GM18507 (cell line): ENCODE results near the gene CCER1.
A peak's percentile ranks its signal among the peaks of the same experiment; 100 is the strongest.
"Not testable (repeated sequence)": the region's sequence is repeated elsewhere in the genome, so short reads cannot be mapped to it uniquely, and the experiment has no call there.

Experiments used
- DNase-seq: peaks from one replicate; pipeline ENCODE4 v3.0.0; 2011; ENCODE audit warnings: low read depth; ENCODE audit not compliant: insufficient read length; ENCODE audit errors: extremely low spot score
- FAIRE-seq: peaks from 2 replicates; lab custom pipeline; 2011; peaks lifted over from hg19 to GRCh38; lab: Jason Lieb, UNC

Gene CCER1, protein sequence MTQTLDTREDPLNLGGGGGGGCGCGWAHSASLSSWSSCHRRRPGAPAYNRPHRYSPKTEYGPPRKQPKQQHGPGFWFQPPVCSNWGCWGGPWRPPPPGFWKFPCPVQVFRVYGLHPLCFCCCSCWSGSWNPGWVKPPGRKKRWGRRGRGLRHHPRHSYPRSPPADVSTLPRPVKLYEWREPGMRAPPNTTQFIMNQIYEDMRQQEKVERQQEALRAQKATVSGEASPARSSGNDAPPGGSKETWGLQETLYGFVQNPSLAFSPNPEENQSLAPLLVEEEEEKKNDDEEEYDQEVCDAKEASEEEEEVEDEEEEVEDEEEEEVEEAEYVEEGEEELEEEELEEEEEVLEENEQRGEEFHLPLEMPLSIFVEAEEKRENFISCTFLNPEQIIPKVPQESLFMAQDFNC

DNA sequence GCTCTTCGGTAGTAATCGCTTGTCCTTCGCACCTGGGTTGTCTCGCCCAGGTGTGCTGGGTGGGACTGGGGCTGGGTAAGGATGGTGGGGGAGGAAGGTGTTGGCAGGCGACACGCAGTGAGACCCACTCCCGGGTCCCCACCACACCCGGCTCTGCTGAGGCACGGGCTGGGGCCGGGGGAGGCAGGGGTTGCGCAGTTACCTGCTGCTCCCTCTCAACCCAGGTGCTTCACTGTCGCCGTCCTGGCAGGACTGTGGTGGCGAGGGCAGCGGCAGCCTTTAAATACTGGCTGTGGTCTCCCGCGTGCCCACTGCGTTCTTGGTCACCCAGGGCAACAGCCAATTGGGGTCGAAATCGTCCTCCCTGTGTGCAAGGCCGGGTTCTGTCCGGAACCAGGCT lies at the start of gene CCER1:
TSS of gene CCER1 (minus strand) at position 256 of the 400 bp plus-strand sequence. CDS start 434 bp downstream, outside the sequence.
- DNase-seq (no peak), FAIRE-seq (no peak)

DNA sequence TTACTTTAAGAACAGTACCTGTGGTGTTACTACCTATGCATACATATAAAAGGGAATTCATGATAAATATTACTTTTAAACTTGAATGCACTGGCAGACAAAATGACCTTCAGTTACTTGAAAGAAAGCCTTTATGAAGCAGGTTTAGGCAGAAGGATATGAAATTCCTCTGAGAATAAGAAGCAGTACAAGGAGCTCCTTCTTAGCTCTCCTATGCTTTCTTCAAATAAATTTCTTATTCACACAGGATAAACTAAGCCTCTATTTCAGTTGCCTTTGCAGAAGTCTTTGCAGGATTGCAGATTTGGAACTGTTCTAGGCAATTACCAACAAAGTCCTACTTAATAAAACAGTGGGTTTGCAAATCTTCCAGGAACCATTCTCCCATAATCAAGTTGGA lies 48.8 kb upstream of the CCER1 start:
- DNase-seq (no peak), FAIRE-seq (no peak)

DNA sequence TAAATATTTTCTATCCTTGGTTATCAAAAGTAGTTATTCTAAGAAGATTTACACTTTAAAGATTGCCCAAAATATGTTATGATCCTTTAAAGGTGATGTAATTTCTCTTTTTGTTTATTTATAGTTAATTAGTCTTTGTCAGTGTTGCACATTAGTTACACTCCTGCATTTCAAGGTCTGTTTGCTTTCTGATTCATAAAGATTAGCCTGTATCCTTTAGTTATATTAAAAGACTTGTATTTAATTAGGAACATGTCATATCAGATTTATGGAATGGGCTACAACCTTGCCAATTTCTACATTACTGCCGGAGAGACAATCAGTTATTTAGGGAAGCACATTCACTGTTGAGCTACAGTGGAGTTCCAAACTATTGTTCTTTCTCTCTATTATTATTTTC lies 46.3 kb upstream of the CCER1 start:
- DNase-seq (no peak), FAIRE-seq (no peak)

DNA sequence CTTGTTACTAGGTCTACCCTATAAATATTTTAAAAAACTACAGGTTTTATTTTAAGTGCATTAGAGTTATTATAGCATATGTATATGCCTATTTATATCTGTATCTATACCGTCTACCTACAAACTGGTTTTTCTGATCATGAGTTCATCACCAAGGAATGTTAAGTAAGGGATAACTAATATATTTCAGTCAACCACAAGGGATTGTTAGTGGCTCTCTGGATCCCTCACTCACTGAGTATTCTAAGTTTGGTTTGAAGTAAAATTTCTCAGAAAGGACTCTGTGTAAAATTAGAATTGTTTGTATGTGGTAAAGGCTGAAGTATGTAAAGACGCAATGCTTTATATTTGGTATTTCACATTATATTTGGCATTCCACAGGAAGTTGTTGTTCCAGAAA lies 45.0 kb upstream of the CCER1 start:
- FAIRE-seq = no peak
- DNase-seq = no peak

DNA sequence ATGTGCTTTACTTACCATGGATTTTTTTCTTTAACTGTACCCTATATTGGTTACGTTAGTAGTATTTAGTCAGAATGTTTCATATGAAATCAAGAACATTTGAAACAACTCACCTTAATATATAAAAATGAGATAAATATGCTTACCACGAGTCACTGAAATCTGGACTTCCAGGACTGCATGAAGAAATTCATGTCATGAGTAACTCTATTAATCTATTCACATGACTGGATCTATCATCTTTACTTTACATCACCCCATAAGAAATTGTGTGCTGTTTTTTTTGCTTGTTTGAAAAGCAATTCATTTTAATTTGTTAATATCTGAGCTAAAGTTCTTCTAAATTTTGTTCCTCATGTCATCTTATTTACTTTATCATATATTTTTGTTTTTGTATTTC lies 44.6 kb upstream of the CCER1 start:
- FAIRE-seq (no peak), DNase-seq (no peak)

DNA sequence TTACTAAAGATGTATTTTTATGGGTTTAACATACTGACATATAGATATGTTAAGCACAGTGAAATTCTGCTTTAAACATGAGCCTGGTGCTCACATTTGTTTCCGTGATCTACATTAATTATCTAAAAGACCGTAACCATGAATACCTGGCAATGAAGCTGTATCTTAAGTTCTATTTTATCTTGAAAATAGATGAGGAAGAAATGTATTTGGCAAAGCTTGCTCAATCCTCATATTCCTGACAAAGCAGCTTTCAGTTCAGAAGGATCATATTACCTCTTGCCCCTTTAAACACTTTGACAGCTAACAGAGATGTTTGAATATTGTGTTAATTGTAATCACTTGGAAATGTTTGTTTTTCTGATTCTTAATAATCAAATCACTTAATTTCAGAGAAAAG lies 40.0 kb upstream of the CCER1 start:
- no peak for DNase-seq
- FAIRE-seq = no peak

DNA sequence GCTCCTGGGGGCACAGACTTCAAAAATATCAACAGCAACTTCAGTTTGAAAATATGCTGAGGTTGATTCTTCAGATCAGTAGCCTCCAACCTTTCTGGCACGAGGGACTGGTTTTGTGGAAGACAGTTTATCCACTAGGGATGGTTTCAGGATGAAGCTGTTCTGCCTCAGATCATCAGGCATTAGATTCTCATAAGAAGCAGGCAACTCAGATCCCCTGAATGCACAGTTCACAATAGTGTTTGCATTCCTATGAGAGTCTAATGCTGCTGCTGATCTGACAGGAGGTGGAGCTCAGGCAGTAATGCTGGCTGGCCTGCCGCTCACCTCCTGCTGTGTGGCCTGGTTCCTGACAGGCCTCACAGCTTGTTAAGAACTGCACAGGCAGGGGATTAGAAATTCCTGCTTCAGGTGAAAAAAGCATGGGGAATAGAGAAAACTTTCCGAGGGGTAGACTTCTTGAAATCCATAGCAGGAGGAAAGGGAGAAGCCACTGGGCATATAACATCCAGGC lies 37.0 kb upstream of the CCER1 start:
- DNase-seq (no peak), FAIRE-seq (no peak)

DNA sequence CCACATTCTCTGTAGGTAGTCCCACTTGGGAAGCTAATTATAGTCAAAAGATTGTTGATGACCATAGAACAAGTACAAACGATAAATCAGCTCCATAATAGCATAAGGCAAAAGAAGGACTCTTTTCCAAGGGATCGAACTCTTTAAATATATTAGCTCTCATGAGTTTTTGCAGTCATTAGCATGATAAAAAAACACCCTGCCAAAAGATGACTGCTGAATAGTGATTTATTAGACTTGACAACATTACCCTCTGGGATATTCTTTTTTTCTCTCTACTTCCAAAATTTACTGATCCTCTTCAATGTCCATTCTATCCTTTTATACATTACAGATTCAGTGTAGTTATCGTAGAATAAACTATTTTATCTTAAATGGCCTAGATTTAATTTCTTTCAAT lies 35.6 kb upstream of the CCER1 start:
- DNase-seq (no peak), FAIRE-seq (no peak)

DNA sequence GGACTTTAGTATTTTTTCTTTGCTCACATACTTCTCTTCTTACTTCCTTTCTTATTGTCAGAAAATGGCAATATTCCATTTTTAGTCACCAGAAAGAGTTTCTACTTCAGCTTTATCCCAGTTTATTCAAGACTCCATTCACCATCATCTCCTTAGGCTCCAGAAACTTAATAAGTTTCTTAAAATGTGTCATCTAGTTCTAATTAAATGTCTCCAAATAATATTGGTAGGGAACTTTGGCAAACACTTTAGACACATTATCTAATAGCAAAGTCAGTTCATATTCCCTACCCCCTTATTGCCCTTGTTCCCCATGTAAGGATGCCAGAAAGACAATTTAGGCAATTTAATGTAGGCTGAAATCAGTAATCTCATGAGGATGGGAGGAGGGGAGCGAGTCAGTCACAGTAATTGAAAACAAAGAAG lies 34.7 kb upstream of the CCER1 start:
- no peak for FAIRE-seq
- DNase-seq = no peak

DNA sequence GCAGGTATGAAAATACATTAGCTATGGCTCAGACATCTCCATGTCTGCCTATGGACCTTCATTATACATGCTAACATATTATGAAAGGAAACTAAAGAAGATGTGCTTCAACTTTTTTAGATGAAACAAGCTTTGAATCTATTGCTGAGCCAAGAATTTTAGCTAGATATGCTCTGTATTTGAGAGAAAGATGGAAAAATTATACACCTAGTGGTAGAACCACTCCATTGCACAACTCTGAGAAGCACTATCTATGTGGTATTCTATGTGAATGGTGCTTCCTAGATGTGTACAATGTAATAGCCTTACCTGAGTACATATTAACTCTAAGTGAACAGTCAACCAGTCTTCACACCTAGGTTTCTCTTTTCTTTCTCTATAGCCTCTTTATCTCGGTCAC lies 32.5 kb upstream of the CCER1 start:
- no peak for DNase-seq
- FAIRE-seq = no peak

DNA sequence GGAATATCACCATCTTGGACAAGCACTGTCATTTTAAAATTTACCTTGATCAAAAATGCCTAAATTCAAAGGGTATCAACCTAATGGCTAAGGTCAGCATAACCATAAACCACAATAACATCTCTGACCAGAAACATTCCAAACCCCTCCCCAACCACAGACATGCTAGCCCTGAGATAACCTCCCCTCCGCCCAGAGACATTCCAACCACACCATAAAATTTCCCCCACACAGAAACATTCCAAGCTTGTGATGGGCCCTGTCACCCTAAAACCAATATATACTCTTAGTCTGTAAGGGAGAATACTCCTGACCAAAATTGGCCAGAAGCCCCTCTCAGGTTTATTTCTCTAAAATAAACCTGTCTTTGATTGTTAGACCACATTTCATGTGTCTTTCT lies 32.1 kb upstream of the CCER1 start:
- FAIRE-seq (no peak), DNase-seq (no peak)

DNA sequence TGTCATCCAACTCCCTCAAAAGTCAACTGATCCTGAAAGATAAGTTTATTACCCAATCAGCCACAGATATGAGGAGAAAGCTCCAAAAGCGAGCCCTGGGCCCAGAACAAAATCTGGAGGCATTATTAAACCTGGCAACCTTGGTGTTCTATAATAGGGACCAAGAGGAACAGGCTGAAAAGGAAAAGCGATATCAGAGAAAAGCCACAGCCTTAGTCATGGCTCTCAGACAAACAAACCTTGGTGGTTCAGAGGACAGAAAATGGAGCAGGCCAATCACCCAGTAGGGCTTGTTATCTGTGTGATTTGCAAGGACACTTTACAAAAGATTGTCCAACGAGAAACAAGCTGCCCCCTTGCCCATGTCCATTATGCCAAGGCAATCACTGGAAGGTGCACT lies 30.4 kb upstream of the CCER1 start:
- not testable (repeated sequence) for DNase-seq, FAIRE-seq

DNA sequence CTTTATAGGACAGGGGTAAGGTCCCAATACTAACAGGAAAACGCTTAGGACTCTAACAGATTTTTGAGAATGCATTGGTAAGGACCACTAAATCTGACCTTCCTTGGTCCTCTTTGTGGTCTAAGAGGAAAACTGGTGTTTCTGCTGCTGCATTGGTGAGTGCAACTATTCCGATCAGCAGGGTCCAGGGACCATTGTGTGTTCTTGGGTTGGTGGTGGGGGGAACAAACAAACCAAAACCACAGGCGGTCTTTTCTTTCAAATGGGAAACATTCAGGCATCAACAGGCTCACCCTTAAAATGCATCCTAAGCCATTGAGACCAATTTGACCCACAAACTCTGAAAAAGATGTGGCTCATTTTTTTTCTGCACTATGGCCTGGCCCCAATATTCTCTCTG lies 29.1 kb upstream of the CCER1 start:
- no peak for FAIRE-seq
- no peak for DNase-seq

DNA sequence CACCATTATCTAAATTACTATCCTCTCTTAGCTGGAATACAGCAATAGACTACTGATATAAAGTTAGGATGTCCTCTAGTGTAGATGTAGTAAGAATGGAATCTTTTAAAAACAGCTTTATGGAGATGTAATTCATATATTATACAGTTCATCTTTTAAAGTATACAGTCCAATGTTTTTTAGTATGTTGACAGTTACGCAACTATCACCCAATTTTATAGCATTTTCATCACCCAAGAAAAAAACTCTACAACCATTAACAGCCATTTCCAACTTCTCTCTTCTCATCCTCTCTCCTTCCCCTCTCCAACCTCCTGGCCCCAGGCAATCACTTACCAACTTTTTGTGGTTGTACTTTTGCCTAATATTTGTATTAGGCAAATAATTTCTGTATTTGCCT lies 27.2 kb upstream of the CCER1 start:
- DNase-seq (no peak), FAIRE-seq (no peak)

DNA sequence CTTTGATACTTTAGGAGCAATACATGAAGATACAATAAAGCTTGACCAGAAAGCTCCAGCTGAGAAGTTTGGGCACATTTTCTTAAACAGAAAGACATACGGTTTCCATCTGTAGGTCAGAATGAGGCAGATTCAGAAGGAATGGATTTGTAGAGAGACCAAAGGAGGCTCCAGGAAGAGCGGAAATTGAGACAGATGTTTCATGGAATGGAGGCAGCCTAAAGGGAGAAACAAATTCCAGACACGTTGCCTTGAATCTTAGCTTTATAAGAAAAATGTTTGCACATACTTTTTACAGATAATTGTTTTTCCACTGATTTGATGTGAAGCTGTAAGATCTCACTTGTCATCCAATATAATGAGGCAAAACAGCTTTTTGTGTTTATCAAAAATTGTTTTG lies 25.0 kb upstream of the CCER1 start:
- no peak for FAIRE-seq

DNA sequence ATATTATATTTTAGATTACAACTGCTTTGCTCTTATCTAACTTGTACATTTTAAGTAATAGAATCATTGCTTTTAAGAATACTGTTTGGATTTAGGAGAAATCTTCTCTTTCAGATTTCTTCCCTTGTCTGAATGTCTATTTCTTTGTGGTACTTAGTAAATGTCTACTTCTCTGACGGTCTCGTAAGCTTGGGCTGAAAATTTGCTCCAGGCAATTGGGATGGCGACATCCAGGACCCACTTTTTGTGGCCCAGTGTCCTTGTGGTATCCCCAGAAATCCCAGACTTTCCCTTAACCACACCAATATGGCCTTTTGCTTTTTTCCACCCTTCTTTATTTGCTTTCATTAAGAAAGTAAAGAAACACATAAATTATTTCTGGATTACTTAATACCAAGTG lies 24.0 kb upstream of the CCER1 start:
- DNase-seq (no peak), FAIRE-seq (no peak)

More for the DNA sequence above, 25.0 kb upstream of the CCER1 start:
- DNase-seq = no peak

DNA sequence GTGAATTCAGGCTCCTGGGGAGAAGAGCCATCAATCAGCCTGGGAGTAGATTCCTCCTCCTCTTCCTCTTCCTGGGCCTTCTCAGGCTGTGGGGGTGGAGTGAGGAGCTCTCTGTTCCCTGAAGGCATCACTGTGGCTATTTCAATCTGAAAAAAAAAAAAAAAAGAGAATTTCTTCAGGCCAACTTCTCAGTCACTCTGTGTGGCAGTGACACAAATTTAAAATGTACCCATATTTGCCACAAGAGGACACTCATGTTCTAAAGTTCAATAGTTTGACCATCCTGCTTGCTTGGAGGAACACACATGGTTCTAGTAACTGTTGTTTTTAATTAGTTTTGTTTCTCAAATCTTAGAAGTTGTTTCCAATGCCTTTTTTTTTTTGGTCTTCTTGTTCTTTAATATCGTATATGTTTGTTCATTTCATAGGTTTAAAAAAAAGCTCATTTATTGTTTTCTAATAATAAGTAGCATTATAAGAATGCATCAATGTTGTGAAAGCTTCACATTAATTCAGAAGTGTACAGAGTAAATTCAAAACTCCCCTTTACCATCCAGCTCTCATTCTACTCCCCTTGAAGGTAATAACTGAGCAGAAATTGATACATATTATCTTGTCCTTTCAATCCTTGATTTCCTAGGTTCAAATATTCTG lies 23.3 kb upstream of the CCER1 start:
- FAIRE-seq = peak; percentile 5
- DNase-seq = no peak

DNA sequence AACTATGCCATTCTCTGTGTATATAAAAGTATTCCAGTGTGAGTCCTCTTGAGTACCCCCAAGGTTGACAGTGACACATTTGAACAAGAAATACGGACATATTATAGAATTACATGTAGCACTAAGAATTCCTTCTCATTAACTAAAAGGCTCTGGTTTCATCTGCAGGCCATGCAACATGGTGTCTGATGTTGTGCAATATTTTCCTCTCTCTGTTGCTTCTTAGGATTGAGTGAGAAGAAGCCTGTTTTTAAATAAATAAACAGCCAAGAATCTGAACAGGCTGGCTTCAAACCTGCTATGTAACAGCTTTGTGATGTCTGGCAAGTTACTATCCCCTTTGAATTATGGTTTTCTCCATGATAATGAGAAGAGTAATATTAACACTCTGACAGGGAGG lies 22.2 kb upstream of the CCER1 start:
- FAIRE-seq (no peak), DNase-seq (no peak)

DNA sequence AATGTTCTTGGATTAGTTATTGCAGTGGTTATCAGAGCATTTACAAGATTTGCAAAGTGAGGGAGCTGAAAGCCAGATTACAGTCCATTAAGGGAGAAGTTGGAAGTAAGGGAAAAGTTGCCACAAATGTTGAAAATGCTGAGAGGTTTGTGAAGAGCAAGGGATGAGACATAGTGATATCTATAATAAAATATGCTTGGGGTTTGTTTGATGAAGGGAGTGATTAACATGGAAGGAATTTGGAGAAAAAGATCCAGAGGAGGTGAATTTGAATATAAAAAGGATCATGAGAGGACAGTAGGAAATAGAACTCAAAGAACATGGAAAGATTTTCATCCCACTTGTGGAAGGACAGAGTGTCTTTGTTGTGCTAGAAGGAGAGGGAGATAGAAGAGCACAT lies 19.3 kb upstream of the CCER1 start:
- DNase-seq = no peak

DNA sequence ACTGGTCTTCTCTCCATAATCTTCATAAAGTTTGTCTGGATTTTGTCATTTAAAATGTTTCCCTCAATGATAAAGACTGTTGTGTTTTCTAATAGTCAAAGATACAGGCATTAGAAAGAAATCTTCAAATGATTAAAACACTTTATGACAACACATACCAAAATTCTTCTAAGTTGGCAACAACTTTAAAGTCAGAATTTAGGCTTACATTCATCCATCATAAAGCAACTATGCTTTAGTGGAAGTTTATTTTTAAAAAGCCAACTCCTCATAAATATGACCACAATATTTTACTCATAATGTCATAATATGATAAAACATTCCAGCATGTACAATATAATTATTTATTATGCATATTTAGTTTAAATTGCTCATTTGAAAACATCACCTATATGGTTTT lies 17.2 kb upstream of the CCER1 start:
- FAIRE-seq (no peak), DNase-seq (no peak)

More for the DNA sequence above, 19.3 kb upstream of the CCER1 start:
- FAIRE-seq = no peak

DNA sequence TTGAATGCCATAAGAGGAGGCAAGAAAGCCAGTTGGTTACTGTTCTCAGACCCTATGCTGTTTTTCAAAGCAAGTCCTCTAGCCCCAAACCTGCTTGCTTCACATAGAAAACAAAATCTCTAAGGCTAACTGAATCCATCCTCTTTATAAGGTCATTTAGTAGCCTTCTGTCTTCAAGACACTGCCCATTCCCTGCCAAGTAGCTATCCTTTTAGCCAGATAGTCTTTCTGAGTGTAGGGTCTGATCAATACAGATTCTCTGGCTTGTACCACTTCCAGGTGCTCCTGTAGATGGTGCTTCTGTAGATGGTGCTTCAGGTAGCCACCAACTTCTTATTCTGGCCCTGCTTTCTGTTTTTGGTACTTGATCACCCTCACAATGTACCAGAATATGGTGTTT lies 15.9 kb upstream of the CCER1 start:
- DNase-seq (no peak), FAIRE-seq (no peak)
